ENCODE results near the gene GPATCH4.

The GPATCH4 gene

DNA sequence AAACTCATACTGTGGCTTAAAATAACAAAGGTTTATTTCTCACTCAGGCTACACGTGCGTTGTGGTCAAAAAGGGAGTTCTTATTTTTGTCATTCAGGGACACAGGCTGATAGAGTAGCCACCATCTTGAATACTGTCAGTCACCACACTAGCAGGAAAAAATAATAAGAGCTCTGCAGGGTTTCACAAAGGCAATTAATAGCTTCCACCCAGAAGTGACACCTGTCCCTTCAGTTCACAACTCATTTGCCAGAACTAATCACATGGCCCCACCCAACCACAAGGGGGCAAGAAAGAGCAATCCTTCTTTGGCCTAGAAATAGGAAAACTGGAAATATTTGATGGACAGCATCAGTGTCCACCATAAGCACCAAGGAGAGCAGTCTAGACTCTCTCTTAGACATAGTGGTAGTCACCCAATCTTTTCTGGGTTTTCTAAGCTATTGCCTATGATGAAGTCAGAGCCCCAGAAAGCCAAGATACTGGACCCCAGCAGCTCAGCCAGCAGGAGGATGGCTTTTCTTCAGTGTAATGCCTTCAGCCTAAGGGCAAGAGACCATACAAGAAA is 26.1 kb upstream of the GPATCH4 start:
- Histone ChIP-seq H3K4me1 (ENCODE audit: control insufficient read depth in 2 of 2, insufficient read depth in 2 of 2, low read length in 2 of 2) (peaks cover 18 to 19% of the 10 kb centered on the region in 2 donors), H3K9ac (ENCODE audit: low read depth in 1 of 2, low read length in 2 of 2) (no peak overlapping the region), H3K9me3 (ENCODE audit: control insufficient read depth in 2 of 2, low read length in 2 of 2) (no peaks in the 10 kb centered on the region), H3K27me3 (ENCODE audit: control insufficient read depth in 2 of 2, insufficient read depth in 2 of 2, low read length in 2 of 2) (peaks cover 37 to 47% of the 10 kb centered on the region in 2 donors), H3K27ac (ENCODE audit: low read depth in 2 of 2, low read length in 2 of 2) (no peak overlapping the region), H3K4me3 (ENCODE audit: low read length in 2 of 2) (no peak overlapping the region), H3K36me3 (ENCODE audit: control insufficient read depth in 2 of 2, insufficient read depth in 2 of 2, low read length in 2 of 2) (no peaks in the 10 kb centered on the region)

DNA sequence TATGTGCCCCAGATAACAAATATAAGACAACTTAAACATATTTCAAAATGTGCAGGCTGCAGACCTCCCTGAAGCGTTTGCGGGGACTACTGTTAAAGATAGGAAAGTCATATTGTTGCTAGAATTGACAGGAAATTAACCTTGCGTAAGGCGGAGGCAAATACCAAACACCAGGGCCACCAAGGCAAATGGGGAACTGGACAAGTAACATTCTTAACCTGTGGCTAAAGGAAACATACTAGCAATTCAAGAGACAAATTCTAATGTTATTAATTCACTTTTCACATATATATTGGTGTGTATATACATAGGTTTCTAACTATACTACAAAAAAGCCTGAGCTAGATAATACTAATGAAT is 24.8 kb upstream of the GPATCH4 start:
- H3K27ac ChIP-seq (ENCODE audit: low read depth in 2 of 2, low read length in 2 of 2) = no peak overlapping the region
- H3K36me3 ChIP-seq (ENCODE audit: control insufficient read depth in 2 of 2, insufficient read depth in 2 of 2, low read length in 2 of 2) = no peaks in the 10 kb centered on the region
- H3K9me3 ChIP-seq (ENCODE audit: control insufficient read depth in 2 of 2, low read length in 2 of 2) = no peaks in the 10 kb centered on the region
- peaks cover 32 to 39% of the 10 kb centered on the region in 2 donors for H3K27me3 ChIP-seq (ENCODE audit: control insufficient read depth in 2 of 2, insufficient read depth in 2 of 2, low read length in 2 of 2)
- H3K4me3 ChIP-seq (ENCODE audit: low read length in 2 of 2) = no peak overlapping the region
- H3K9ac ChIP-seq (ENCODE audit: low read depth in 1 of 2, low read length in 2 of 2) = no peak overlapping the region
- peaks cover 18 to 19% of the 10 kb centered on the region in 2 donors for H3K4me1 ChIP-seq (ENCODE audit: control insufficient read depth in 2 of 2, insufficient read depth in 2 of 2, low read length in 2 of 2)

DNA sequence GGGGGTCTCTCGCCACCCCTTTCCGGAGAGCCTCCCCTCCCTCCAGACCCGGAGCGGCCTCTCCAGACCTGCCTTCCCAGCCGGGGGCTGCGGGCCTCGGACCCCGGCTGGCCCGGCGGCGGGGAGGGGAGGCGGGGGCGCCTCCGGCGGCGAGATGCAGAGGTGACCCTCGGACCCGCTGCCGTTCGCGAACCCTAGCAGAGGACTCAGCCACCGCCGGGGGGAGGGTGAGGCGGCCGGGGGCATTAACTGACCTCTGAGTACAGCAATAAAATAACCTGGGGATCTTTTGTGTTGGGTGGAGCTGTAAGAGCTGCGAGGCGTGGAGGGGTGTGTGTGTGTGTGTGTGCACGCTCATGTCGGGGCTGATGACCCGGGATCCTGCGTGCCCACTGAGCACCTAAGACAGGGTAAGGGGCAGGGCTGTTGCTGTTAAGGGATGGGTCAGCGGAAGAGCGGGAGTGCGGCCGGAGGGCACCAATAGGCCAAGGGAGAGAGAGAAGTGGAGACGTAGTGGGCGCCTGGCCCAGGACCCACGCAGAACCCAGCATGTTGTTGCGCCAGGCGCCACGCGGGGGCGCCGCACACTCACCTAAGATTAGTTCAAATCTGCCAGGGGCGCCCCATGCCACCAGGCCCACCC is 24.3 kb upstream of the GPATCH4 start:
- Histone ChIP-seq H3K27me3 (ENCODE audit: control insufficient read depth in 2 of 2, insufficient read depth in 2 of 2, low read length in 2 of 2) (peaks cover 35 to 39% of the 10 kb centered on the region in 2 donors), H3K4me3 (ENCODE audit: low read length in 2 of 2) (peak overlapping the region in 1 of 2 donors; percentile 18), H3K4me1 (ENCODE audit: control insufficient read depth in 2 of 2, insufficient read depth in 2 of 2, low read length in 2 of 2) (peaks cover 18 to 19% of the 10 kb centered on the region in 2 donors), H3K36me3 (ENCODE audit: control insufficient read depth in 2 of 2, insufficient read depth in 2 of 2, low read length in 2 of 2) (no peaks in the 10 kb centered on the region), H3K27ac (ENCODE audit: low read depth in 2 of 2, low read length in 2 of 2) (no peak overlapping the region), H3K9ac (ENCODE audit: low read depth in 1 of 2, low read length in 2 of 2) (peak overlapping the region in 1 of 2 donors; percentile 19), H3K9me3 (ENCODE audit: control insufficient read depth in 2 of 2, low read length in 2 of 2) (no peaks in the 10 kb centered on the region)

DNA sequence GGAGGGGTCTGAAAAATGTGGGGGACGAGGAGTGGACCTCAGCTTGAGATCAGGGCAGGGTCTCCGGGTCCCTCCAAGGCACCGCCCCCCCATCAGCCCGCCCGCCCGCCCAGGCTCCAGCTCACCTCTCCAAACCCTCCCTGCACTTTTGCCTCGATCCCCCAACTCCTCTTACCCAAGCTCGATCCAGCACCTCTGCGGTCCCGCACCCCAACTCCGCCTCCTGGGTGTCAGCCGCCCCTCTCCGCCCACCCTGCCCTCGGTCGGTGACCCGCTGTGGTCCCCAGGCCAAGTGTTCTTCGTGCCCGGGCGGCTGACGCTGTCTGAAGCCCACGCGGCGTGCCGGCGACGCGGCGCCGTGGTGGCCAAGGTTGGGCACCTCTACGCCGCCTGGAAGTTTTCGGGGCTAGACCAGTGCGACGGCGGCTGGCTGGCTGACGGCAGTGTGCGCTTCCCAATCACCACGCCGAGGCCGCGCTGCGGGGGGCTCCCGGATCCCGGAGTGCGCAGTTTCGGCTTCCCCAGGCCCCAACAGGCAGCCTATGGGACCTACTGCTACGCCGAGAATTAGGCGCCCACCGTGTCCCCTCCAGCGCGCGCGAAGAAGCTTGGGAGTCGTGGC is 23.6 kb upstream of the GPATCH4 start:
- Histone ChIP-seq H3K9ac (ENCODE audit: low read depth in 1 of 2, low read length in 2 of 2) (no peak overlapping the region), H3K4me3 (ENCODE audit: low read length in 2 of 2) (peak overlapping the region in 1 of 2 donors; percentile 44), H3K9me3 (ENCODE audit: control insufficient read depth in 2 of 2, low read length in 2 of 2) (no peaks in the 10 kb centered on the region), H3K36me3 (ENCODE audit: control insufficient read depth in 2 of 2, insufficient read depth in 2 of 2, low read length in 2 of 2) (no peaks in the 10 kb centered on the region), H3K27me3 (ENCODE audit: control insufficient read depth in 2 of 2, insufficient read depth in 2 of 2, low read length in 2 of 2) (peaks cover 37 to 42% of the 10 kb centered on the region in 2 donors), H3K27ac (ENCODE audit: low read depth in 2 of 2, low read length in 2 of 2) (no peak overlapping the region), H3K4me1 (ENCODE audit: control insufficient read depth in 2 of 2, insufficient read depth in 2 of 2, low read length in 2 of 2) (peaks cover 18 to 19% of the 10 kb centered on the region in 2 donors)

DNA sequence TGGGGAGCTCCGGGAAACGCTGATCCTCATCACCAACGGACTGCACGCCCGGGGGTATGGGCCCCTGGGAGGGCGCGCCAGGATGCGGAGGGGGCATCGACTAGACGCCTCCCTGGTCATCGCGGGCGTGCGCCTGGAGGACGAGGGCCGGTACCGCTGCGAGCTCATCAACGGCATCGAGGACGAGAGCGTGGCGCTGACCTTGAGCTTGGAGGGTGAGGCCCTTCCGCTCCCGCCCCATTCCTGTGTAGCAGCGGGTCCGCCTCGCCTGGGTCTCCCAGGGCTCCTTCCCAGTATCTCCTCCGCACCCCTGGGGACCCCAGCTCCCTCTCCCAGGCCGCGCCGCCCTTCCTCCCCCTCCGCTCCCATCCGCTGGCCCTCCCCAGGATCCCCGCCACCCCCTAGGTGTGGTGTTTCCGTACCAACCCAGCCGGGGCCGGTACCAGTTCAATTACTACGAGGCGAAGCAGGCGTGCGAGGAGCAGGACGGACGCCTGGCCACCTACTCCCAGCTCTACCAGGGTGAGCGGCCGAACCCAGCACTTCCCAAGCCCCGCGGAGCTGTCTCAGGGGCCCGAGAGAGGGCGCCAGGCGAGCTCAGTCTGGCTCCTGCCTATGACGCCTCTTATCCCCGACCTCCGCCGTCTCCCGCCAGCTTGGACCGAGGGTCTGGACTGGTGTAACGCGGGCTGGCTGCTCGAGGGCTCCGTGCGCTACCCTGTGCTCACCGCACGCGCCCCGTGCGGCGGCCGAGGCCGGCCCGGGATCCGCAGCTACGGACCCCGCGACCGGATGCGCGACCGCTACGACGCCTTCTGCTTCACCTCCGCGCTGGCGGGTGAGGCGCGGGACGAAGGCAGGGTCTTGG is 22.9 kb upstream of the GPATCH4 start:
- Histone ChIP-seq H3K4me3 (ENCODE audit: low read length in 2 of 2) (peak overlapping the region; percentile 28 to 44), H3K9ac (ENCODE audit: low read depth in 1 of 2, low read length in 2 of 2) (no peak overlapping the region), H3K9me3 (ENCODE audit: control insufficient read depth in 2 of 2, low read length in 2 of 2) (no peaks in the 10 kb centered on the region), H3K4me1 (ENCODE audit: control insufficient read depth in 2 of 2, insufficient read depth in 2 of 2, low read length in 2 of 2) (peaks cover 18 to 19% of the 10 kb centered on the region in 2 donors), H3K36me3 (ENCODE audit: control insufficient read depth in 2 of 2, insufficient read depth in 2 of 2, low read length in 2 of 2) (no peaks in the 10 kb centered on the region), H3K27me3 (ENCODE audit: control insufficient read depth in 2 of 2, insufficient read depth in 2 of 2, low read length in 2 of 2) (peaks cover 44 to 50% of the 10 kb centered on the region in 2 donors), H3K27ac (ENCODE audit: low read depth in 2 of 2, low read length in 2 of 2) (no peak overlapping the region)

DNA sequence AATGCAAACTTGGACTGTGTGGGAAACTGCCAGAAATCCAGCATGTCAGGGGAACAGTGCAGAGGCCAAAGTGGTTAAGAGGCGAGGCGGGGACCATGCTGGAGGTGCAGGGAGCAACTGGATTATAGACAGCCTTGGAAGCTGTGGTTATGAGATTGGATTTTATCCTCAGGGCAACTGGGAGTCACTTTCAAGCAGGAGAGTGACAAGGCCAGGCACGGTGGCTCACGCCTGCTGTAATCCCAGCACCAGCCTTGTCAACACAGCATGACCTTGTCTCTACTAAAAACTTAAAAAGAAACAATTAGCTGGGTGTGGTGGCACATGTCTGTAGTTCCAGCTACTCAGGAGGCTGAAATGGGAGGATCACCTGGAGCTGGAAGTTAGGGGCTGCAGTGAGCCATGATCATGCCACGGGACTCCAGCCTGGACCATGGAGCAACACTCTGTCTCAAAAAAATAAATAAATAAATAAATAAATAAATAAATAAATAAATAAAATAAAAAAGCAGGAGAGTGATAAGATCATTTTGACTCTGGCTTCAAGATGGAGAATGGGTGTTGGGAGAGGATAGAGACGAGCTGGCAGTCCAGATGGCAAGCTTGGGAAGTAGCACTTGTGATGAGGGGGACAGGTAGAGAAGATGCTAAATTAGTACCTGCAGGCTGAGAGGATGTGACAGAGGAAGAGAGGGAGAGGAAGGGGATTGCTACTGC is 21.5 kb upstream of the GPATCH4 start:
- H3K9me3 ChIP-seq (ENCODE audit: control insufficient read depth in 2 of 2, low read length in 2 of 2) = no peaks in the 10 kb centered on the region
- peaks cover 44 to 53% of the 10 kb centered on the region in 2 donors for H3K27me3 ChIP-seq (ENCODE audit: control insufficient read depth in 2 of 2, insufficient read depth in 2 of 2, low read length in 2 of 2)
- H3K36me3 ChIP-seq (ENCODE audit: control insufficient read depth in 2 of 2, insufficient read depth in 2 of 2, low read length in 2 of 2) = no peaks in the 10 kb centered on the region
- no peak overlapping the region for H3K9ac ChIP-seq (ENCODE audit: low read depth in 1 of 2, low read length in 2 of 2)
- H3K27ac ChIP-seq (ENCODE audit: low read depth in 2 of 2, low read length in 2 of 2) = no peak overlapping the region
- H3K4me1 ChIP-seq (ENCODE audit: control insufficient read depth in 2 of 2, insufficient read depth in 2 of 2, low read length in 2 of 2) = peaks cover 18 to 19% of the 10 kb centered on the region in 2 donors
- H3K4me3 ChIP-seq (ENCODE audit: low read length in 2 of 2) = no peak overlapping the region

DNA sequence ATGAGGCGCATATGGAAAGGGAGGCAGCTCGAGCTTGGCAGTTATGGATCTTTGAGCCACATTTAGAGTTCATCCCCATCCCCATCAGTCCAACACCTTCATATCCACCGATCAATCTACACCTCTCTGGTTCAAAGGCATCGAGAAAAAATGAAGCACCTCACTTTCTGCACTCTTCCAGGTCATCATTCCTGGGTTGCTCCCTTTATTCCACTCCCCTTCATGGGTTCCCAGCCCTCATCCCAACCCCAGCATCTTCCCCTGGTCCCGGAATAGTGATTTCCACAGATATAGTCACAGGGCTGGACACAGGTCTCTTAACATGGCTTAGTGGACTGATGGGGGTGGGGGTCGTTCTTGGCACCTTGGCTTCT is 18.3 kb upstream of the GPATCH4 start:
- Histone ChIP-seq H3K4me1 (ENCODE audit: control insufficient read depth in 2 of 2, insufficient read depth in 2 of 2, low read length in 2 of 2) (peaks cover 7% of the 10 kb centered on the region in 2 donors), H3K9me3 (ENCODE audit: control insufficient read depth in 2 of 2, low read length in 2 of 2) (no peaks in the 10 kb centered on the region), H3K9ac (ENCODE audit: low read depth in 1 of 2, low read length in 2 of 2) (no peak overlapping the region), H3K36me3 (ENCODE audit: control insufficient read depth in 2 of 2, insufficient read depth in 2 of 2, low read length in 2 of 2) (no peaks in the 10 kb centered on the region), H3K27me3 (ENCODE audit: control insufficient read depth in 2 of 2, insufficient read depth in 2 of 2, low read length in 2 of 2) (peaks cover 36 to 37% of the 10 kb centered on the region in 2 donors), H3K4me3 (ENCODE audit: low read length in 2 of 2) (no peak overlapping the region), H3K27ac (ENCODE audit: low read depth in 2 of 2, low read length in 2 of 2) (no peak overlapping the region)

DNA sequence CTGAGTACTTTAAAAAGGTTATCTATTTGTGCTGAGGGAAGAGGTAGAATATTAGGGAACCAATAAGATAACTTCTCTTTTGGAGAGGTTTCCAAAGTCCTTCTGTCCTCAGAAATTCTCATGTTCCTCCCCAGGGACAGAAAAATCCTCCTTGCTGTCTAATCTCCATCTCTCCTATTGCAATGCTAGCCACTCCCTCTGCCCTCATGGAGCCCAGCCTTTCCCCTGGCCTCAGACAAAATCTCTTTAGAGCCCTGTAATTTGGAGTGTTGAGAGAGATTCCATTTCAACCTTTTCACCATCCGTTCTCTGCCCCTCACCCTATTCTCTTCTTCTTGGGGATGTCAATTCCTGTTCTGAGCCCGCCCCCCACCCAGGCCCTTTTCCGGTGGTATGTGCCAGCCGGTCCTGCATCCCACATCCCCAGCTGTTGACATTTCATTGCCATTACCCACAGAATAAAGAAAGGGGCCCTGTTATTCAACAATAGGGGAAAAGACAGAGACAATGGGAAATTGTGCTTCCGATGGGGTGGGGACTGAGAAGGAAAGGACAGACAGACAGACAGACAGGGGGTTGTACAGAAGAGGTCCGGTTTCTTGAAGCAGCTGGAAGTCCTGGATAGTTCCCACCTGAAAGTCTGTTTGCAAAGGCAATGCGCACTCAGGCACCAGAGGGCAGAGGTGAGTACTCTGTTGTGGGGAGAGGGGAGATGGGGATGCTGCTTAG is 17.7 kb upstream of the GPATCH4 start, which contains the start of gene HAPLN2:
Gene HAPLN2 (plus strand): TSS at position 563 of the 729 bp plus-strand sequence. CDS start 4,076 bp downstream, outside the sequence.
- Histone ChIP-seq H3K4me1 (ENCODE audit: control insufficient read depth in 2 of 2, insufficient read depth in 2 of 2, low read length in 2 of 2) (peaks cover 2% of the 10 kb centered on the region in 2 donors), H3K36me3 (ENCODE audit: control insufficient read depth in 2 of 2, insufficient read depth in 2 of 2, low read length in 2 of 2) (no peaks in the 10 kb centered on the region), H3K4me3 (ENCODE audit: low read length in 2 of 2) (no peak within 1 kb of the TSS), H3K9ac (ENCODE audit: low read depth in 1 of 2, low read length in 2 of 2) (no peak within 1 kb of the TSS), H3K27me3 (ENCODE audit: control insufficient read depth in 2 of 2, insufficient read depth in 2 of 2, low read length in 2 of 2) (peaks cover 32 to 33% of the 10 kb centered on the region in 2 donors), H3K27ac (ENCODE audit: low read depth in 2 of 2, low read length in 2 of 2) (no peak within 1 kb of the TSS), H3K9me3 (ENCODE audit: control insufficient read depth in 2 of 2, low read length in 2 of 2) (no peaks in the 10 kb centered on the region)

DNA sequence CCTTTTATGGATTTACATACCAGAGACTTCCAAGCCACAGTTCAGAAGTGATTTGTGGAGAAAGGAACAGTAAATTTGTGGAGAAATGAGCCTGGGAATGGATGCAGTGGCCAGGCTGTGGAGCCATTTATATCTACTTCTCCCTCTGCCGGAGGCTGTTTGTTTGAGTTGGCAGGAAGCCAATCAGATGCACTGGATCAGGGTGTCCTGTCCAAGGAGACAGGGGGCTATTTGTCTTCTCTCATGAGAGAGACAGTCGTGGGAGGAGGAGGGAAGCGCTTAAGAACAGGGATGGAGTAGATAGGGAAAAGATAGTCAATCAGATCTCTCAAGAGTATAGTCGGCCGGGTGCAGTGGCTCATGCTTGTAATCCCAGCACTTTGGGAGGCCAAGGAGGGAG is 15.2 kb upstream of the GPATCH4 start:
- H3K4me3 ChIP-seq (ENCODE audit: low read length in 2 of 2) = no peak overlapping the region
- peaks cover 19 to 20% of the 10 kb centered on the region in 2 donors for H3K27me3 ChIP-seq (ENCODE audit: control insufficient read depth in 2 of 2, insufficient read depth in 2 of 2, low read length in 2 of 2)
- peak overlapping the region in 1 of 2 donors; percentile 16 for H3K27ac ChIP-seq (ENCODE audit: low read depth in 2 of 2, low read length in 2 of 2)
- no peaks in the 10 kb centered on the region for H3K36me3 ChIP-seq (ENCODE audit: control insufficient read depth in 2 of 2, insufficient read depth in 2 of 2, low read length in 2 of 2)
- no peak overlapping the region for H3K9ac ChIP-seq (ENCODE audit: low read depth in 1 of 2, low read length in 2 of 2)
- no peaks in the 10 kb centered on the region for H3K9me3 ChIP-seq (ENCODE audit: control insufficient read depth in 2 of 2, low read length in 2 of 2)
- no peaks in the 10 kb centered on the region for H3K4me1 ChIP-seq (ENCODE audit: control insufficient read depth in 2 of 2, insufficient read depth in 2 of 2, low read length in 2 of 2)
